Measurements from ENCODE around the gene ADAMTS3. TPM values are rescaled to one million over a fixed set of nuclear protein-coding genes. Genes with fewer than 3 reads are reported as not detected.
"Not testable (repeated sequence)": the region's sequence is repeated elsewhere in the genome, so short reads cannot be mapped to it uniquely, and the experiment has no call there.

The ADAMTS3 gene
- polyA plus RNA-seq, 1 donor (not counting 4 experiments of a cell fraction or from before 2014, with no cell fraction given) = 0.09 TPM

DNA sequence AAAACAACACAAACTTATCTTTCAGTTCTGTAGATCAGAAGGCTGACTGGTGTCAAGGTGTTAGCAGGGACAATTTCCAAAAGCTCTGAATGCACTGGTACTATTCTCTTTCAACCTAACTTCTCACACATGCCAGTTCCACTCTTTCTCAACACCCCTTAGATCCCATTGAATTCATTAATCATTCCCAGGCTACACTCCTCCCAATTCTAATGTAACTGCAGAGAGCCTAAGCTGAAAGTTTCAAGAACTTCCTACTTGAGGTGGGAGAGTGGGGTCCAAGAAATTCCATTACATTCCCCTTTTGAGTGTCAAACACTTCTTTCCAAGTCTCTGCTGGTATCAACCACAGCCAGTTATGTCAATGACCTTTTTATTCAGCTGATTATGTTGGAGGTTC, 142.0 kb downstream of the ADAMTS3 start:
- no peak overlapping the region for H3K4me2 ChIP-seq (ENCODE audit: control insufficient read depth, extremely low read depth, insufficient read depth, low read depth, low read length)
- H3K4me3 ChIP-seq (ENCODE audit: control insufficient read depth in 2 of 3, extremely low read depth in 1 of 3, insufficient read depth in 2 of 3, low read depth in 1 of 3, low read length in 3 of 3) = no peak overlapping the region
- no peaks in the 10 kb centered on the region for H3K9me1 ChIP-seq (ENCODE audit: control insufficient read depth, extremely low read depth, insufficient read depth, low read length)
- DNase-seq (ENCODE audit: low read depth, low spot score) (no peak), FAIRE-seq (no peak)
- H2AFZ ChIP-seq (ENCODE audit: control insufficient read depth, low read length) = no peak overlapping the region
- TF ChIP-seq, protein P1, sequence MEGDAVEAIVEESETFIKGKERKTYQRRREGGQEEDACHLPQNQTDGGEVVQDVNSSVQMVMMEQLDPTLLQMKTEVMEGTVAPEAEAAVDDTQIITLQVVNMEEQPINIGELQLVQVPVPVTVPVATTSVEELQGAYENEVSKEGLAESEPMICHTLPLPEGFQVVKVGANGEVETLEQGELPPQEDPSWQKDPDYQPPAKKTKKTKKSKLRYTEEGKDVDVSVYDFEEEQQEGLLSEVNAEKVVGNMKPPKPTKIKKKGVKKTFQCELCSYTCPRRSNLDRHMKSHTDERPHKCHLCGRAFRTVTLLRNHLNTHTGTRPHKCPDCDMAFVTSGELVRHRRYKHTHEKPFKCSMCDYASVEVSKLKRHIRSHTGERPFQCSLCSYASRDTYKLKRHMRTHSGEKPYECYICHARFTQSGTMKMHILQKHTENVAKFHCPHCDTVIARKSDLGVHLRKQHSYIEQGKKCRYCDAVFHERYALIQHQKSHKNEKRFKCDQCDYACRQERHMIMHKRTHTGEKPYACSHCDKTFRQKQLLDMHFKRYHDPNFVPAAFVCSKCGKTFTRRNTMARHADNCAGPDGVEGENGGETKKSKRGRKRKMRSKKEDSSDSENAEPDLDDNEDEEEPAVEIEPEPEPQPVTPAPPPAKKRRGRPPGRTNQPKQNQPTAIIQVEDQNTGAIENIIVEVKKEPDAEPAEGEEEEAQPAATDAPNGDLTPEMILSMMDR (optimal IDR thresholded peaks at IDR 0.05 in 1 of 3, IDR thresholded peaks at IDR 0.05 in 1 of 3, conservative IDR thresholded peaks at IDR 0.05 in 1 of 3; ENCODE audit: extremely low read depth in 1 of 3, insufficient read depth in 2 of 3, low read length in 3 of 3) = no peak
- no peak for TF ChIP-seq EZH2 (IDR thresholded peaks at IDR 0.05; ENCODE audit: low read length)
- no peaks in the 10 kb centered on the region for H4K20me1 ChIP-seq (ENCODE audit: control insufficient read depth, extremely low read depth, insufficient read depth, low read length)
- no peak overlapping the region for H3K9ac ChIP-seq (ENCODE audit: control insufficient read depth, extremely low read depth, insufficient read depth, low read length)
- no peaks in the 10 kb centered on the region for H3K79me2 ChIP-seq (ENCODE audit: control insufficient read depth, insufficient read depth, low read length)
- no peaks in the 10 kb centered on the region for H3K27me3 ChIP-seq (ENCODE audit: control insufficient read depth, extremely low read depth, insufficient read depth, low read length)
- no peak overlapping the region for H3K27ac ChIP-seq (ENCODE audit: control insufficient read depth, insufficient read depth, low read length)
- dilution Hi-C loops (cut with MboI; ENCODE audit: extremely low pct_ligation_motif_present, low sequenced_read_pairs) = no loop called here
- H3K4me1 ChIP-seq (ENCODE audit: control insufficient read depth, extremely low read depth, insufficient read depth, low read length) = no peaks in the 10 kb centered on the region
- no peaks in the 10 kb centered on the region for H3K36me3 ChIP-seq (ENCODE audit: control insufficient read depth in 2 of 2, extremely low read depth in 1 of 2, insufficient read depth in 2 of 2, low read length in 2 of 2)
- no peaks in the 10 kb centered on the region for H3K9me3 ChIP-seq (ENCODE audit: control insufficient read depth, low read depth, low read length)

DNA sequence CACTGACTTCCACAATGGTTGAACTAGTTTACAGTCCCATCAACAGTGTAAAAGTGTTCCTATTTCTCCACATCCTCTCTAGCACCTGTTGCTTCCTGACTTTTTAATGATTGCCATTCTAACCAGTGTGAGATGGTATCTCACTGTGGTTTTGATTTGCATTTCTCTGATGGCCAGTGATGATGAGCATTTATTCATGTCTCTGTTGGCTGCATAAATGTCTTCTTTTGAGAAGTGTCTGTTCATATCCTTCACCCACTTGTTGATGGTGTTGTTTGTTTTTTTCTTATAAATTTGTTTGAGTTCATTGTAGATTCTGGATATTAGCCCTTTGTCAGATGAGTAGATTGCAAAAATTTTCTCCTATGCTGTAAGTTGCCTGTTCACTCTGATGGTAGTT, 143.1 kb downstream of the ADAMTS3 start:
- H4K20me1 ChIP-seq (ENCODE audit: control insufficient read depth, extremely low read depth, insufficient read depth, low read length); DNase-seq (ENCODE audit: low read depth, low spot score); H3K9me1 ChIP-seq (ENCODE audit: control insufficient read depth, extremely low read depth, insufficient read depth, low read length); H3K4me1 ChIP-seq (ENCODE audit: control insufficient read depth, extremely low read depth, insufficient read depth, low read length); H3K4me2 ChIP-seq (ENCODE audit: control insufficient read depth, extremely low read depth, insufficient read depth, low read depth, low read length); H2AFZ ChIP-seq (ENCODE audit: control insufficient read depth, low read length); dilution Hi-C loops (cut with MboI; ENCODE audit: extremely low pct_ligation_motif_present, low sequenced_read_pairs); H3K4me3 ChIP-seq (ENCODE audit: control insufficient read depth in 2 of 3, extremely low read depth in 1 of 3, insufficient read depth in 2 of 3, low read depth in 1 of 3, low read length in 3 of 3); H3K9ac ChIP-seq (ENCODE audit: control insufficient read depth, extremely low read depth, insufficient read depth, low read length); FAIRE-seq; H3K27me3 ChIP-seq (ENCODE audit: control insufficient read depth, extremely low read depth, insufficient read depth, low read length); H3K36me3 ChIP-seq (ENCODE audit: control insufficient read depth in 2 of 2, extremely low read depth in 1 of 2, insufficient read depth in 2 of 2, low read length in 2 of 2); H3K79me2 ChIP-seq (ENCODE audit: control insufficient read depth, insufficient read depth, low read length); H3K27ac ChIP-seq (ENCODE audit: control insufficient read depth, insufficient read depth, low read length); H3K9me3 ChIP-seq (ENCODE audit: control insufficient read depth, low read depth, low read length): not testable (repeated sequence)

DNA sequence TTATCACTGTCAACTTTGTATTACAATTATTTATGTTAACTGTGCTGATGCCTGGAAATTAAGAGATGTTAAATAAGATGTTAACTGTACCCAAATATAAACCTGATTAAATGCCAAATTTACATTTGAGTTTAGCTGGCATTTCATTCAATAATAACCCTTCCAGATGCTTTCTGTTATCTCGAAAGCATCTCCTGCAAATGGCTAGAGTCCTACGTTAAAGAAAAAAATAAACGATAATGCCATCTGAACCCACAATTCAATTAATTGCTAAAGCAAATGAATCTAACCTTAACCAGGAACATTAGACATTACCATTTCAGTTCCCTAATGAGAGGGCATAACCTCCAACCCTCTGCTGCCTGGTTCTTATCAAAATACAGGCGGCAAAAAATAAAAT, 145.0 kb downstream of the ADAMTS3 start:
- H3K9me3 ChIP-seq (ENCODE audit: control insufficient read depth, low read depth, low read length) = no peaks in the 10 kb centered on the region
- H3K9me1 ChIP-seq (ENCODE audit: control insufficient read depth, extremely low read depth, insufficient read depth, low read length) = no peaks in the 10 kb centered on the region
- no peak overlapping the region for H3K27ac ChIP-seq (ENCODE audit: control insufficient read depth, insufficient read depth, low read length)
- dilution Hi-C loops (cut with MboI; ENCODE audit: extremely low pct_ligation_motif_present, low sequenced_read_pairs) = no loop called here
- H3K4me2 ChIP-seq (ENCODE audit: control insufficient read depth, extremely low read depth, insufficient read depth, low read depth, low read length) = no peak overlapping the region
- H2AFZ ChIP-seq (ENCODE audit: control insufficient read depth, low read length) = no peak overlapping the region
- DNase-seq (ENCODE audit: low read depth, low spot score) = no peak
- H3K9ac ChIP-seq (ENCODE audit: control insufficient read depth, extremely low read depth, insufficient read depth, low read length) = no peak overlapping the region
- TF ChIP-seq, protein P1 (optimal IDR thresholded peaks at IDR 0.05 in 1 of 3, IDR thresholded peaks at IDR 0.05 in 1 of 3, conservative IDR thresholded peaks at IDR 0.05 in 1 of 3; ENCODE audit: extremely low read depth in 1 of 3, insufficient read depth in 2 of 3, low read length in 3 of 3) = no peak
- TF ChIP-seq EZH2 (IDR thresholded peaks at IDR 0.05; ENCODE audit: low read length) = no peak
- no peaks in the 10 kb centered on the region for H3K79me2 ChIP-seq (ENCODE audit: control insufficient read depth, insufficient read depth, low read length)
- no peak overlapping the region for H3K4me3 ChIP-seq (ENCODE audit: control insufficient read depth in 2 of 3, extremely low read depth in 1 of 3, insufficient read depth in 2 of 3, low read depth in 1 of 3, low read length in 3 of 3)
- FAIRE-seq = no peak
- H3K27me3 ChIP-seq (ENCODE audit: control insufficient read depth, extremely low read depth, insufficient read depth, low read length) = no peaks in the 10 kb centered on the region
- H3K36me3 ChIP-seq (ENCODE audit: control insufficient read depth in 2 of 2, extremely low read depth in 1 of 2, insufficient read depth in 2 of 2, low read length in 2 of 2) = no peaks in the 10 kb centered on the region
- no peaks in the 10 kb centered on the region for H4K20me1 ChIP-seq (ENCODE audit: control insufficient read depth, extremely low read depth, insufficient read depth, low read length)
- no peaks in the 10 kb centered on the region for H3K4me1 ChIP-seq (ENCODE audit: control insufficient read depth, extremely low read depth, insufficient read depth, low read length)

Measured in keratinocyte (primary cell).